Effector memory CD4-positive, alpha-beta T cell (primary cell): ENCODE measurements around the gene FTSJ1.

ENCODE experiments used
- DNase-seq, 3 donors: peaks; one replicate each; pipeline ENCODE4 v3.0.0-alpha.2; 2020
- H3K27ac ChIP-seq: 2 replicates; pipeline ENCODE4 v1.7.0; 2013; ENCODE audit warnings: mild to moderate bottlenecking, low read length, moderate library complexity; ENCODE audit not compliant: insufficient read depth, poor library complexity, severe bottlenecking
- H3K27me3 ChIP-seq: replicated peaks from 2 replicates; pipeline ENCODE4 v1.7.0; 2013; ENCODE audit warnings: mild to moderate bottlenecking, low read length; ENCODE audit not compliant: insufficient read depth, control insufficient read depth, poor library complexity, severe bottlenecking
- H3K36me3 ChIP-seq: 2 replicates; pipeline ENCODE4 v1.7.0; 2013; ENCODE audit warnings: mild to moderate bottlenecking, low read length, moderate library complexity; ENCODE audit not compliant: control insufficient read depth, insufficient read depth
- H3K4me1 ChIP-seq: 2 replicates; pipeline ENCODE4 v1.7.0; 2013; ENCODE audit warnings: low read length, mild to moderate bottlenecking; ENCODE audit not compliant: control insufficient read depth, insufficient read depth, poor library complexity, severe bottlenecking
- H3K4me3 ChIP-seq: 2 replicates; pipeline ENCODE4 v1.7.0; 2013; ENCODE audit warnings: low read length, low read depth, mild to moderate bottlenecking; ENCODE audit not compliant: insufficient read depth, poor library complexity, severe bottlenecking
- H3K9me3 ChIP-seq: 2 replicates; pipeline ENCODE4 v1.7.0; 2013; ENCODE audit warnings: mild to moderate bottlenecking, low read length, moderate library complexity; ENCODE audit not compliant: control insufficient read depth

The FTSJ1 gene

GRCh38 chrX:48477960-48478755, 2.2 kb downstream of the FTSJ1 start:
- no peaks in the 10 kb centered on the region for H3K27me3 ChIP-seq
- no peak for DNase-seq
- no peaks in the 10 kb centered on the region for H3K9me3 ChIP-seq
- peaks cover 8% of the 10 kb centered on the region for H3K4me1 ChIP-seq
- H3K27ac ChIP-seq = no peak overlapping the region
- H3K36me3 ChIP-seq = peaks cover 19% of the 10 kb centered on the region
- H3K4me3 ChIP-seq = no peak overlapping the region

GRCh38 chrX:48478806-48479205, 2.8 kb downstream of the FTSJ1 start:
- Histone ChIP-seq H3K4me1 (peaks cover 8% of the 10 kb centered on the region), H3K27ac (no peak overlapping the region), H3K9me3 (no peaks in the 10 kb centered on the region), H3K36me3 (peaks cover 19% of the 10 kb centered on the region), H3K27me3 (no peaks in the 10 kb centered on the region), H3K4me3 (no peak overlapping the region)
- DNase-seq = no peak

DNA sequence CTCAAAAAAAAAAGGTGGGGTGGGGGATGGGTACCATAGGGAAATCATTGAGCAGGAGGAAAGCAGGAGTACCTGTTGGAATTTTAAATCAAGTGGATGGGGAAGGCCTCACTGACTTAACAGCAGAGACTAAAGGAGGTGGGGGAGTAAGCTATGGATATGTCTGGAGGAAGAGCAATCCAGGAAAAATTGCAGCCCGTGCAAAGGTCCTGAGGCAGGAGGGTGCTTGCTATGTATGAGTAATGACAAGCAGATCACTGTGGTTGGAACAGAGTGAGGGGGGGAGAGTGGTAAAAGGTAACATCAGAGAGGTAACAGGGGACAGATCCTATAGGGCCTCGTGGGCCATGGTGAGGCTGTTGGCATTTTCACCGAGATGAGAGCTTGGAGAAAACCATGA, 4.1 kb downstream of the FTSJ1 start:
- no peaks in the 10 kb centered on the region for H3K27me3 ChIP-seq
- no peak for DNase-seq
- no peak overlapping the region for H3K27ac ChIP-seq
- H3K4me3 ChIP-seq = no peak overlapping the region
- peaks cover 19% of the 10 kb centered on the region for H3K36me3 ChIP-seq
- H3K9me3 ChIP-seq = no peaks in the 10 kb centered on the region
- peaks cover 8% of the 10 kb centered on the region for H3K4me1 ChIP-seq

GRCh38 chrX:48480583-48480982, 4.6 kb downstream of the FTSJ1 start:
- no peak for DNase-seq
- Histone ChIP-seq H3K27me3 (no peaks in the 10 kb centered on the region), H3K27ac (no peak overlapping the region), H3K4me1 (peaks cover 8% of the 10 kb centered on the region), H3K4me3 (no peak overlapping the region), H3K9me3 (no peaks in the 10 kb centered on the region), H3K36me3 (peaks cover 19% of the 10 kb centered on the region)

- no peak for DNase-seq
- no peak overlapping the region for H3K27ac ChIP-seq
- no peak overlapping the region for H3K4me3 ChIP-seq
- no peaks in the 10 kb centered on the region for H3K9me3 ChIP-seq
- H3K4me1 ChIP-seq = peaks cover 1% of the 10 kb centered on the region
- peaks cover 19% of the 10 kb centered on the region for H3K36me3 ChIP-seq
- no peaks in the 10 kb centered on the region for H3K27me3 ChIP-seq
These were observed 6.5 kb downstream of the FTSJ1 start for GRCh38 chrX:48482526-48482925.

GRCh38 chrX:48487362-48487798, 11.4 kb downstream of the FTSJ1 start:
- Histone ChIP-seq H3K27me3 (no peaks in the 10 kb centered on the region), H3K4me1 (no peaks in the 10 kb centered on the region), H3K27ac (no peak overlapping the region), H3K9me3 (no peaks in the 10 kb centered on the region), H3K4me3 (no peak overlapping the region), H3K36me3 (no peaks in the 10 kb centered on the region)
- DNase-seq = no peak

DNA sequence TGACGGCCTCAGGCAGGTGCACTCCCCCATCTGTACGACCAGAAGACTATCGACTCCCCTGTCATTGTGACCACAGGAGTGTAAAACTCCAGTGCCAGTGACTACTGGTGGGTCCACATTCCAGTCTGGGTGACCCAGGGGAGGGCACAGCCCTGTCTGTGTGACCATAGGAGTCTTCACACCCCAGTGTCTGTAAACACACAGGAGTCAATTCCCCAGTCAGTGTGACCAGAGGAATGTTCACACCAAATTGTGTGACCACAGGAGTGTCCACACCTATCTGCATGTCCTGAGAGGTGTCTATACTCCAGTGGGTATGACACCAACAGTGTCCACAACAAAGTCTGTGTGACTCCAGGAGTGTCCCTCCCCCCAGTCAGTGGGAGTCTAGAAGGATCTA, 12.0 kb downstream of the FTSJ1 start:
- Histone ChIP-seq H3K27ac (no peak overlapping the region), H3K4me1 (no peaks in the 10 kb centered on the region), H3K36me3 (no peaks in the 10 kb centered on the region), H3K4me3 (no peak overlapping the region), H3K27me3 (no peaks in the 10 kb centered on the region), H3K9me3 (no peaks in the 10 kb centered on the region)
- DNase-seq = no peak

GRCh38 chrX:48489296-48489695, 13.3 kb downstream of the FTSJ1 start:
- H3K4me3 ChIP-seq = no peak overlapping the region
- no peaks in the 10 kb centered on the region for H3K36me3 ChIP-seq
- H3K9me3 ChIP-seq = no peaks in the 10 kb centered on the region
- DNase-seq = no peak
- H3K27ac ChIP-seq = no peak overlapping the region
- H3K27me3 ChIP-seq = no peaks in the 10 kb centered on the region
- no peaks in the 10 kb centered on the region for H3K4me1 ChIP-seq

- Histone ChIP-seq H3K4me1 (no peaks in the 10 kb centered on the region), H3K27ac (no peak overlapping the region), H3K27me3 (no peaks in the 10 kb centered on the region), H3K36me3 (no peaks in the 10 kb centered on the region), H3K9me3 (no peaks in the 10 kb centered on the region), H3K4me3 (no peak overlapping the region)
- no peak for DNase-seq
These were observed 13.9 kb downstream of the FTSJ1 start for GRCh38 chrX:48489892-48490291.

DNA sequence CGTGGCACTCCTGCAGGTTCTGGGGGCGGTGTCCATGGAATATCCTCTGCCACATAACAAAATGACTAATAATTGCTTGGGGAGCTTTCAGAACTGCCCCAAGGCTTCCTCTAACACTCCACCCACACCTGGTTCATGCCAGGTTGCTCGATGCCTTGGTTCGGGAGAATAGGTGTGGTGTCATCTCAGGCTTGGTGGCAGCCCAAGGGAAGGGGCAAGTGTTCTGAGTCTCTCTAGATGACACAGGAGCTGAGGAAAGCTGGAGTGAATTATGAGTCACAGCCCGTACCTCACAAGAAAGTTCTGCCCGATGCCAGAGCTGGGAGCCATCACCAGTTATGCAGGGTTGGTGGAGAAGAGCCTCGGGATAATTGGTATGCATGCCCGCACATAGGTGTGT, 14.7 kb downstream of the FTSJ1 start:
- no peaks in the 10 kb centered on the region for H3K27me3 ChIP-seq

More for the DNA sequence above, 14.7 kb downstream of the FTSJ1 start:
- Histone ChIP-seq H3K4me3 (no peak overlapping the region), H3K4me1 (no peaks in the 10 kb centered on the region), H3K27ac (no peak overlapping the region), H3K36me3 (no peaks in the 10 kb centered on the region), H3K9me3 (no peaks in the 10 kb centered on the region)
- DNase-seq = no peak
